HG03103 (cell line): ENCODE data around the gene RPS19.

Source experiments
- ATAC-seq: cut with Tn5 transposase; IDR thresholded peaks from one replicate; pipeline ENCODE4 v1.9.1; 2021; ENCODE audit warnings: low read depth; ENCODE audit not compliant: unreplicated experiment

Gene RPS19

GRCh38 chr19:41859618-41860418, at the start of gene RPS19:
Gene RPS19 (plus strand): TSS chr19:41860255. CDS start chr19:41860775, 520 bp downstream.
- ATAC-seq: peak; percentile 72

GRCh38 chr19:41810301-41810700, 49.8 kb upstream of the RPS19 start:
- ATAC-seq: no peak

GRCh38 chr19:41811036-41811435, 49.0 kb upstream of the RPS19 start:
- no peak for ATAC-seq

- no peak for ATAC-seq
Observed at GRCh38 chr19:41811981-41812380, 48.1 kb upstream of the RPS19 start.

GRCh38 chr19:41813911-41814310, 46.1 kb upstream of the RPS19 start:
- ATAC-seq: no peak

GRCh38 chr19:41815301-41815700, 44.8 kb upstream of the RPS19 start:
- no peak for ATAC-seq

- no peak for ATAC-seq
Observed at GRCh38 chr19:41816761-41817160, 43.3 kb upstream of the RPS19 start.

- ATAC-seq: no peak
Observed at GRCh38 chr19:41821003-41821735, 38.9 kb upstream of the RPS19 start.

- ATAC-seq: no peak
Observed at GRCh38 chr19:41837981-41838708, 21.9 kb upstream of the RPS19 start.

GRCh38 chr19:41839211-41839610, 20.8 kb upstream of the RPS19 start:
- ATAC-seq: no peak

GRCh38 chr19:41843371-41843770, 16.7 kb upstream of the RPS19 start:
- no peak for ATAC-seq

GRCh38 chr19:41844601-41845000, 15.5 kb upstream of the RPS19 start, which contains the start of gene LYPD4:
Gene LYPD4 (minus strand): TSS chr19:41844683. CDS start chr19:41839285, 5,398 bp downstream.
- no peak for ATAC-seq

- no peak for ATAC-seq
Observed at GRCh38 chr19:41845001-41845050, 15.2 kb upstream of the RPS19 start, which contains the start of gene DMRTC2. Gene DMRTC2 (plus strand): TSS chr19:41845042. CDS start chr19:41847429, 2,387 bp downstream.

GRCh38 chr19:41845051-41845590, 14.9 kb upstream of the RPS19 start:
- no peak for ATAC-seq

- no peak for ATAC-seq
Observed at GRCh38 chr19:41847351-41848105, 12.5 kb upstream of the RPS19 start.

- ATAC-seq: no peak
Observed at GRCh38 chr19:41848666-41849065, 11.4 kb upstream of the RPS19 start.

- no peak for ATAC-seq
Observed at GRCh38 chr19:41849067-41849466, 11.0 kb upstream of the RPS19 start.

- no peak for ATAC-seq
Observed at GRCh38 chr19:41850381-41850780, 9.7 kb upstream of the RPS19 start.

GRCh38 chr19:41851456-41851855, 8.6 kb upstream of the RPS19 start:
- ATAC-seq: no peak

- ATAC-seq: no peak
Observed at GRCh38 chr19:41853344-41853743, 6.7 kb upstream of the RPS19 start.

GRCh38 chr19:41853768-41854167, 6.3 kb upstream of the RPS19 start:
- no peak for ATAC-seq
